HG02798 (cell line): Measurements from ENCODE around the gene CBX2.
"Not testable (repeated sequence)": the region's sequence is repeated elsewhere in the genome, so short reads cannot be mapped to it uniquely, and the experiment has no call there.

Experiments
- ATAC-seq: cut with Tn5 transposase; IDR thresholded peaks from one replicate; pipeline ENCODE4 v1.9.1; 2021; ENCODE audit warnings: mild to moderate bottlenecking; ENCODE audit not compliant: unreplicated experiment, poor library complexity

Gene CBX2

GRCh38 chr17:79742589-79742918, 35.4 kb upstream of the CBX2 start:
- no peak for ATAC-seq

- ATAC-seq = no peak
Measured at GRCh38 chr17:79742951-79743476, 34.9 kb upstream of the CBX2 start.

DNA sequence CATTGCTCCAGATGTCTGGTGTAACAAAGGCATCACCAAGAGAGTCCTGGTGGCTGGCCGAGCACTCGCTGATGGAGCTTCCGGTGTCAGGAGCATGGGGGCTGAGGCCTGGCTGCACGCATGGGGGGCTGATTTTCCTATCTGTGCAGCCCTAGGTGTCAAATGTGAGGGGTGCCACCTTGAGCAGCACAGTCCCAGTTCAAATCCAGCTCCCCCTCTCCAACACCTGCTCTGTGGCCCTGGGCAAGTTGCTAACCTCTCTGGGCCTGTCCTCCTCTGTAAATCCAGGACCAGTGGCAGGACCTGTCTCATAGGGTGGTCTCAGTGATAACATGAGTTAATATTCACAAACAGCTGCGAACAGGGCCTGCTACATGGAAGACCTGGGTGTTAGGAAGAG, 34.3 kb upstream of the CBX2 start:
- no peak for ATAC-seq

GRCh38 chr17:79745641-79746105, 32.3 kb upstream of the CBX2 start:
- ATAC-seq = no peak

DNA sequence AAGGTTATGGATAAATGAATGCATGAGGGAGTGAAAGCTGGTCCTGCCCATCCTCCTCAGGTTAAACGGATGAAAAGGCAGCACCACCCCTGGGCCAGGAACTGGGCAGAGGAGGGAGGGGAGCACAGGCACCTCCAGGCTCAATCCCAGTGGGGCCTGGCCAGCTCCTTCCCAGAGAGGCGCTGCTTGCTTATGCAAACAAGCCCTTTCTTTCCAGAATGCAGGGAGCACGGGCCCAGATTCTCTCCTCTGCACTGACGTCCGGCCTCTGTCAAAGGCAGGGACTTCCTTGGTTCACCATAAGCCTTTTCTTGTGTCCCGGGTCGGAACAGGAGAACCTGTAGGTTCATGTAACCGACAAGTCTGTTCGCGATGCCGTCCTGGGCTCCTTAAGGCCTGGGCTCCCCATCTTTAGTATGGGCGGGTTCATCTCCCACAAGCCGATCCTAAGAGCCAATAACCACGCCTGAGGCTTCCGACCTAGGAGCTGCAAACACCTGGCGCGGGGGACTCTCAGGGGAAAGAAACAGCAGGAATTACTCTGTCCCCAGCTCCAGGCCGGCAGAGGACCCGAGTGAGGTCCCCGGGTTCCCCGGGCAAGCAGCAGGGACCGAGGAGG, 30.9 kb upstream of the CBX2 start:
- ATAC-seq = no peak

DNA sequence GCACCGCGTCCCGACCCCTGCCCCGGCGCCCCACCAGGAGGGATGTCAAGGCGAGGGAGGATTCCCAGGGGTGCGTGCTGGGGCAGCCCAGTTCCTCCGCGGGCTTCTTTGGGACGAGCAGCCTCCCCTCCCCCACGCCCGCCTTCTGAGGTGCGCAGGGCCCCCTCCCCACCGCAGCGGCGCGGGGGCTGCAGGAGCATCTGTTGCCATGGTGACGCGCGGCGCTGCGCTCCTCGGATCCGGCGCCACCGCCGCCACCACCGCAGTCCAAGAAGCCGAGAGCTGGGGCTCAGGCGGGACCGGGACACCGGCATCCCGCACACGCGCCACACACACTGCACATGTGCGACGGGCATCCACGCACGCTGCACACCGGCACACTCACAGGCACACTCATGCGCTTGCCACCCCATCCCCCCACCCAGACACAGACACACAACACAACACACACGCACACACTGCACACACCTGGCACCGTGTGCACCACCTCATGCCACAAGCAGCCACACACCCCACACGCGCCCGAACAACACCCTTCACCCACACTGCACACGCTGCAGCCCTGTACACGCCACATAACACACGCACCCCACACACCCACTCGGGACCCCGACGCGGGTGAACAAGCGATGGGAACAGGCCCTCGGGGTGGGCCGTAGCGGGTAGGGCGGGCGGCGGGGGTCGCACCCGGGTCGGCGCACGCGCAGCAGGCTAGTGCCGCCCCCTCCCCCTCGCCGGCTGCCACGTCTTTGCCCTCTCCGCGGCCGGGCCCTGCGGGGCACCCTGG, 30.2 kb upstream of the CBX2 start:
- no peak for ATAC-seq

DNA sequence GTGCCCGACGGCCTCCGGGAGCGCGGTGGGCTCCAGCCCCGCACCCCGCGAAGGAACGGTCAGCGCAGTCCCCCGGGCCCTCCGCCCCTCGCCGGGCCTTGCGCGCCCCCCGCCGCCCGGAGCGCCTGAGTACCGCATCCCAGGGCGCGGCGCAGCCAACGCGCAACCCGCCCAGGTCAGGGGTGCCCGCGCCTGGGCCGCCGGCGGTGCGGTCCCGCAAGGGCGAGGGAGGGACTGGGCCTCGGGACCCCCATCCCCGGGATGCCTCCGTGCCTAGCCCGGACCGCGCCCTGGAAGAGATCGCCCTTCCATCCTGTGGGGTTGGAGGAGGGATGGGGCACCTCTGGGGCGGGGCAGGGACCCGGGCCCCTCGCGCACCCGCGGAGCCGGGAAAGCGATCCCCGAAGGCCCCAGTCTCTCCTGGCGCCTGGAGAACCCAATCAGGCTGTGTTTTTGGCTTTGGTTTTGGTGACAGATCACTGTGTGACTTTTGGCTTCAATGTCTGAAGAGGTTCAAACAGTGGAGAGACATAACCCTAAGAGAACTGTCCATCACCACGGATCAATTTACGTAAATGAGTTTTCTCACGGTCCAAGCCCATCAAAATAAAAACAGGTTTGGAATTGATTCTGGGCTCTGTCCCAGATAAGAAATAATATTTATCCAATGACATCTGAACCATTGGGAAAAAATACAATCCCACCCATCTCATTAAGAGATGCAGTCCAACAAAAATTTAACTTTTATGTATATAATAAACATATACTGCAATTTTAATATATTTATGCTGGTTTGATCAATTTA, 29.5 kb upstream of the CBX2 start:
- ATAC-seq = no peak

DNA sequence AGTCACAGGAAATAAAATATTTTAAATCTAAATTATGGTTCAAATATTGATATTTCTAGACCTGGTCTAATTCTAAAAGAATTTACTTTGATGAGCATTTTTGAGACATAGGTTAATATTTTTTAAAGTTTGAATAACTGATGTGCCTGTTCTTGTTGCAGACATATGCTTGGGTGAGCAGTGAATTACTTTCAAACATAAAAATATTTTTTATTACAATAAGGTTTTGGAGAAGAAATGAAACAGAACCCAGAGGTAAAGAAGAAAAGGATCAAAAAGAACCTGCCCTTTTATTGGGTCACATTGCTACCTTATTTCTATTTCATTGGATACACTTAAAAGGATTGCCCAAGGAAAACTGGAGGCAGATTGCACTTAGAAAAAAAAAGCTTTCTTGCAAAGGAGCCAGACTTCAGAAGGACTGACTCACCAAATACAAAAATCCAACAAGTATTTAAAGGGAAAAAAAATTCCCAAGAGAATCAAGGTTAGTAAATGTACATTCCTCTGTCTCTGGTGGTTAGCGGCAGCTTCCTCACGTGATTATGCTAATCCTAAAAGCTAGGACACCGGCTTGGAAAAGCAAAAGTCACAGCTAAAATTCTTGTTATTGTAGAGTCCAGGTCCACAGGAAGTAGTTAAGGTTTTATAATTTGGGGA, 28.7 kb upstream of the CBX2 start:
- ATAC-seq = no peak

- ATAC-seq = no peak
Measured at GRCh38 chr17:79749958-79750357, 28.0 kb upstream of the CBX2 start.

DNA sequence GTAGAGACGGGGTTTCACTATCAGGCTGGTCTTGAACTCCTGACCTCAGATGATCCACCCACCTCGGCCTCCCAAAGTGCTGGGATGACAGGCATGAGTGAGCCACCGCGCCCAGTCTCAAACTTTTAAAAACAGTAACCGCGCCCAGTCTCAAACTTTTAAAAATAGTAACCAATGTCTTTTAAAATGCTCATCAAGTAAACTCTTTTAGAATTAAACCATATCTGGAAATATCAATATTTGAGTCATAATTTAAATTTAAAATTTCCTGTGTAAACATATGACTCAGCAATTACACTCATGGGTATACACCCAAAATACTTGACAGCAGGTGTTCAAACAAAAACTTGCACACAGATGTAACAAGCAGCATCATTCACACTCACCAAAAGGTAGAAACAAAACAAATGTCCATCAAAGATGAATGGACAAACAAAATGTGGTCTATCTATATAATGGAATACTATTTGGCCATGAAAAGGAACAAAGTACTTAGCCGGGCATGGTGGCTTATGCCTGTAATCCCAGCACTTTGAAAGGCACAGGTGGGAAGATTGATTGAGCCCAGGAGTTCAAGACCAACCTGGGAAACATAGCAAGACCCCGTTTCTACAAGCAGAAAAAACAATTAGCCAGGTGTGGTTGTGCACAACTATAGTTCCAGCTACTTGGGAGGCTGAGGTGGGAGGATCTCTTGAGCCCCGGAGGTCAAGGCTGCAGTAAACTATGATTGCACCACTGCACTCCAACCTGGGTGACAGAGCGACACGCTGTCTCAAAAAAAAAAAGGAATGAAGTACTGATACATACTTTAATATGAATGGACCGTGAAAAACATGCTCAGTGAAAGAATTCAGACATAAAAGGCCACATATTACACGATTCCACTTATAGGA, 27.1 kb upstream of the CBX2 start:
- ATAC-seq = no peak

DNA sequence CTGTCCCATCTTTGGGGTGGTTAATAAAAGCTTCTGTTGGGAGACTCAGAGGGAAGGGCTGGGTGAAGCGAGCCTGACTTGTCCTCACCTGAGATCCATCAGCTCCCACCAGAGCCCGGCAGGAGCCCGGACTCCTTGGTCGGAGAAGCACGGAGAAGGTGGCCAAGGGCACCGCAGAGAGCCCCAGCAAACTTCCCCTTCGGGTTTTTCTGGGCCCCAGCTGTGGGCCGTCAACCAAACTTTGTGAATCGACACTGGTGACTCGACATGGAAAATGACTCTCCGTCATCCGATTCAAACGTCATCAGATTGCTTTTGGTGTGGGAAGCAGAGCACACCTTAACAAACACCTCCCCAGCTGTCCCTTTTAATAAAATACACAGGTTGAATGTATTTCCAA, 25.8 kb upstream of the CBX2 start:
- ATAC-seq = no peak

GRCh38 chr17:79754370-79754769, 23.6 kb upstream of the CBX2 start:
- ATAC-seq = no peak

- not testable (repeated sequence) for ATAC-seq
Measured at GRCh38 chr17:79754903-79755302, 23.0 kb upstream of the CBX2 start.

- no peak for ATAC-seq
Measured at GRCh38 chr17:79755591-79755990, 22.4 kb upstream of the CBX2 start.

DNA sequence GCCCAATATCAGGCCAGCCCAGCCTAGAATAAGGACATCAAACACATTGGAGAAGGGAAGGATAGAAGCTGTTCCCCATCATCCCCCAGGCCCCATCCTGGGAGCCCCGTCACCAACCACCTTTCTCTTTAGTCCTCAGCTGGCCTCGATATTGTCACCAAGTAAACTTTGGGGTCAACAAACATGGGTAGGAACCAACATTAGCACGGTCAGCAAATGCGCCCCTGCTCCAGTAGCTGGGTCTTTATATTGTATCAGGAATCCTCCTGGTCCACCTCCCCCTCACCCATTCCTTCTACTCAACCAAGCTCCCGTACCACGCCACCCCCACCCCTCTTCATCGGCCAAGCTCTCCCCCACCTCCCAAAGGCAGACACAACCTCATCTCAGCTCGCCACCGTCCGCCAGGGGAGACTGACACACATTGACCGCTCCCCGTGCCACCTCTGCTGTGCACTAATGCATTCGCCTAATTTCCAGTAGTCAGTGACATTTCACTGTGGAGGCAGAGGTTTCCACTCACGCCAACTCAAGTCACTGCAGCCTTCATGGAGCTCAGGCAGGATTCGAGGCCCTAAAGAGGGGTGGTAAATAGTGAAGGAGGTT, 20.7 kb upstream of the CBX2 start:
- ATAC-seq = no peak

DNA sequence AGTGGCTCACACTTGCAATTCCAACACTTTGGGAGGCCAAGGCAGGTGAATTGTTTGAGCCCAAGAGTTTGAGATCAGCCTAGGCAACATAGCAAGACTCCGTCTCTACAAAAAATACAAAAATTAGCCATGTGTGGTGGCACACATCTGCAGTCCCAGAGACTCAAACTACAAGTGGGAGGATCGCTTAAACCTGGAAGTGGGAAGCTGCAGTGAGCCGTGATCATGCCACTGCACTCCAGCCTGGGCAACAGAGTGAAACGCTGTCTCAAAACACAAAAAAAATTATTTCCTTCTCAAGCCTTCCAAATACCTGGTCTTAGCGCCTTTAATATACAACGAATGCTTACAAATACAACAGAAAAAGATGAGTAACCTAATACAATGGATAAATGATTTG, 19.7 kb upstream of the CBX2 start:
- no peak for ATAC-seq

DNA sequence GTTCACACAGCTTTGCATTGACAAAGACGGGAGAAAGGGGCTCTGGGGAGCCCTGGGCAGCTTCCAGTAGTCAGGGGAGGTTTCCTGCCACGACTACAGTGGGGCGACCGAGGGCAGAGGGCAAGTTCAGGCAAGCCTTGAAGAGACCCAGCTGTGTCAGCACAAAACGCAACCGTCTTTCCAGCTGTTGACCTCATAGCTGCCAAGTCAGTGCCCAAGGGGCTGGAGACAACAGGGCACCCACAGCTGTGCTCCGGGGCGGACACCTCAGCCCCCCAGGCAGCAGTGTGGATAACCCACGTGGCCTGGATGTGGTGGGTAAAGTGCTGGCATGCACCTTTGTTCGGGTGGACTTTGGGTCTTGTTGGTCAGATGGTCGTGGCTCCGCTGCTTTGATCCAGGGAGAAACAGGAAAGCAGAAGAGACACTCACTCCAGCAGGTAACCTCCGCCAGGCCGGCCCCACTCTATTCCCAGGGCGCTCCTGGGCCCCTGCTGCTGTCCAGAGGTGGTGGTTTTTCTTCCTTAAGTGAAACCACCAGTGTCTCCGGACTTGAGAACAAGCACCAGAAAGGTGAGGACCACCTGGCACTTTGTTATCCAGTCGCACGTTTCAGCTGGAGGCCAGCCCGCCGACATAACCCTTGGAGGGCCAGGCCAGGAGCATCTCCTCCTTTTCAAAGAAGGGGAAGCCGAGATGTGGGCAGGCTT, 17.6 kb upstream of the CBX2 start:
- no peak for ATAC-seq

DNA sequence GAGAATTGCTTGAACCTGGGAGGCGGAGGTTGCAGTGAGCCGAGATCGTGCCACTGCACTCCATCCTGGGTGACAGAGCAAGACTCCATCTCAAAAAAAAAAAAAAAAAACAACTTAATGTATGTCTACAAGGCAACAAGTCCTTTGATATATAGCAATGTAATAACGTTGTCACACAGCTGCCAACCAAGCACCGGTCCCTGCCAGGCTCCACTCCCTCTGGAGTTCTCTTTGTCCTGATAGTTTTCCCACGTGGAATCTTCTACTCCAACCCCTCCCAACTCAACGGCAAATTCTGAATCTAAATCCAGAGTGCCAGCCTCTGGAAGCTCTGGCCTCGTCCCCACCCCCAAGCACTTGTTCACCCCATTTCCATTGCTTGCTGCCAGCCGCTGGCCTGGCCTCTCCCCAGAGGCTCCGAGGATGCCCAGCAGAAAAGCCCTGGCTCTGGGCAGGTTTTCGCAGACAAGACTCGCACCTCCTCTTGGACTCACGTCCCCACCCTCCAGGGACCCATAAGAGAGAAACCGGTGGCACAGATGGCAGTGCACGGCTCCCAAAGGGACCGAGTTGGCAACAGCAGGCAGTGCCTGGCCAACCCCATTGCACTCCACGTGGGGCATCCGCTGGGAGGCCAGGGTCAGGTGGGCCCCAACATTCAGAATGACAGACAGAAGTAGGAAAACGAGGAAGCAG, 15.9 kb upstream of the CBX2 start:
- ATAC-seq = no peak
